GM06990 (cell line): ENCODE measurements around the gene CRYGA.
A peak's percentile ranks its signal among the peaks of the same experiment; 100 is the strongest.

ENCODE experiments used
- DNase-seq: peaks from one replicate; pipeline ENCODE4 v3.0.0-alpha.2; 2011; ENCODE audit not compliant: insufficient read length; ENCODE audit errors: extremely low read depth
- H3K27me3 ChIP-seq: replicated peaks from 2 replicates; pipeline ENCODE4 v1.6.0; 2011; ENCODE audit warnings: low read length; ENCODE audit not compliant: control insufficient read depth, insufficient read depth
- H3K36me3 ChIP-seq: 2 replicates; pipeline ENCODE4 v1.5.1; 2011; ENCODE audit warnings: low read length; ENCODE audit not compliant: control insufficient read depth, insufficient read depth
- H3K4me3 ChIP-seq: replicated peaks from 2 replicates; pipeline ENCODE4 v1.5.1; 2011; ENCODE audit warnings: low read depth, mild to moderate bottlenecking, control low read depth, low read length
- CTCF ChIP-seq: IDR thresholded peaks from 2 replicates; pipeline ENCODE4 v1.5.1; 2011; ENCODE audit warnings: low read length, control low read depth, mild to moderate bottlenecking, inconsistent platforms; ENCODE audit not compliant: insufficient read depth, poor library complexity, severe bottlenecking

Gene CRYGA

GRCh38 chr2:208175840-208176153, 12.4 kb upstream of the CRYGA start:
- no peak overlapping the region for H3K4me3 ChIP-seq
- DNase-seq = no peak
- TF ChIP-seq CTCF = no peak
- no peaks in the 10 kb centered on the region for H3K36me3 ChIP-seq
- H3K27me3 ChIP-seq = no peaks in the 10 kb centered on the region

- H3K27me3 ChIP-seq = no peaks in the 10 kb centered on the region
- peak; percentile 91 for TF ChIP-seq CTCF
- no peaks in the 10 kb centered on the region for H3K36me3 ChIP-seq
- DNase-seq = no peak
- H3K4me3 ChIP-seq = no peak overlapping the region
Measured at GRCh38 chr2:208175069-208175839, 11.9 kb upstream of the CRYGA start.

- DNase-seq = no peak
- Histone ChIP-seq H3K4me3 (no peak overlapping the region), H3K36me3 (no peaks in the 10 kb centered on the region), H3K27me3 (no peaks in the 10 kb centered on the region)
- no peak for TF ChIP-seq CTCF
Measured at GRCh38 chr2:208174144-208174543, 10.8 kb upstream of the CRYGA start.

GRCh38 chr2:208172125-208172524, 8.7 kb upstream of the CRYGA start:
- H3K27me3 ChIP-seq = no peaks in the 10 kb centered on the region
- no peak for DNase-seq
- no peak overlapping the region for H3K4me3 ChIP-seq
- TF ChIP-seq CTCF = no peak
- H3K36me3 ChIP-seq = no peaks in the 10 kb centered on the region

GRCh38 chr2:208164951-208165755, 1.8 kb upstream of the CRYGA start:
- Histone ChIP-seq H3K27me3 (no peaks in the 10 kb centered on the region), H3K4me3 (no peak overlapping the region), H3K36me3 (no peaks in the 10 kb centered on the region)
- TF ChIP-seq CTCF = no peak
- no peak for DNase-seq

GRCh38 chr2:208156439-208156838, 7.0 kb downstream of the CRYGA start:
- DNase-seq = no peak
- Histone ChIP-seq H3K27me3 (no peaks in the 10 kb centered on the region), H3K36me3 (no peaks in the 10 kb centered on the region), H3K4me3 (no peak overlapping the region)
- TF ChIP-seq CTCF = no peak
